ENCODE data around the gene ERVW-1.
"Not testable (repeated sequence)": the region's sequence is repeated elsewhere in the genome, so short reads cannot be mapped to it uniquely, and the experiment has no call there.

DNA sequence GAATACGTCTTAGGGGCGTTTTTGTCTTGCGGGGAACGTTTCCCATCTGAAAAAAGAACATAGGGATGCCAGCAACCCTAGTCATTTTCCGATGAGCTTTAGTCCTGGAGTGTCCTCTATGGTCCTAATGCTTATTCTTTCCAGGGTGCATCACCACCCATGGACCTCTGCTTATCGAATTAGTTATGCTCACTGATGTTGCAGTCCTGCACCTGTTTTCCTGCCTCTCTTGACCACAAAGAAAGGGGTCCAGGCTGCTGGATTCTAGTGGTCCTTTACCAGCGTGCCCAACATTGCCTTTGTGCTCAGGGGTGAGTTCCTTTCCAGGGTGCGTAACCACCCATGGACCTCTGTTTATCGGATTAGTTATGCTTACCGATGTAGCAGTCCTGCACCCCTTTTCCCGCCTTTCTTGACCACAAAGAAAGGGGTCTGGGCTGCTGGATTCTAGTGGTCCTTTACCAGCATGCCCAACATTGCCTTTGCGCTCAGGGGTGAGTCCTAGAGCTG lies 2.4 kb downstream of the ERVW-1 start:
- TF ChIP-seq, protein P1, sequence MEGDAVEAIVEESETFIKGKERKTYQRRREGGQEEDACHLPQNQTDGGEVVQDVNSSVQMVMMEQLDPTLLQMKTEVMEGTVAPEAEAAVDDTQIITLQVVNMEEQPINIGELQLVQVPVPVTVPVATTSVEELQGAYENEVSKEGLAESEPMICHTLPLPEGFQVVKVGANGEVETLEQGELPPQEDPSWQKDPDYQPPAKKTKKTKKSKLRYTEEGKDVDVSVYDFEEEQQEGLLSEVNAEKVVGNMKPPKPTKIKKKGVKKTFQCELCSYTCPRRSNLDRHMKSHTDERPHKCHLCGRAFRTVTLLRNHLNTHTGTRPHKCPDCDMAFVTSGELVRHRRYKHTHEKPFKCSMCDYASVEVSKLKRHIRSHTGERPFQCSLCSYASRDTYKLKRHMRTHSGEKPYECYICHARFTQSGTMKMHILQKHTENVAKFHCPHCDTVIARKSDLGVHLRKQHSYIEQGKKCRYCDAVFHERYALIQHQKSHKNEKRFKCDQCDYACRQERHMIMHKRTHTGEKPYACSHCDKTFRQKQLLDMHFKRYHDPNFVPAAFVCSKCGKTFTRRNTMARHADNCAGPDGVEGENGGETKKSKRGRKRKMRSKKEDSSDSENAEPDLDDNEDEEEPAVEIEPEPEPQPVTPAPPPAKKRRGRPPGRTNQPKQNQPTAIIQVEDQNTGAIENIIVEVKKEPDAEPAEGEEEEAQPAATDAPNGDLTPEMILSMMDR (conservative IDR thresholded peaks at IDR 0.05; ENCODE audit: low read depth, low read length), result not testable (repeated sequence)
- not testable (repeated sequence) for TF ChIP-seq EZH2 (IDR thresholded peaks at IDR 0.05; ENCODE audit: low read length, unreplicated experiment); EZH2phosphoT487 (IDR thresholded peaks at IDR 0.05; ENCODE audit: borderline replicate concordance, low read length)
